Prostate gland (tissue), 2 donors: ENCODE measurements around the gene VCAN.

ENCODE experiments used
- POLR2A ChIP-seq: fragments of 450-650 bp; IDR thresholded peaks from one replicate; pipeline ENCODE4 v1.6.1; 2016; ENCODE audit warnings: antibody characterized with exemption, mild to moderate bottlenecking
- POLR2AphosphoS5 ChIP-seq: sonication (generic); formaldehyde crosslinking; IDR thresholded peaks from one replicate; pipeline ENCODE4 v1.6.1; 2017; ENCODE audit warnings: antibody characterized with exemption
- TF ChIP-seq, protein P1 (sequence below), 4 experiments: fragments of 200-600 bp in 2 of 4; fragments of 450-650 bp in 2 of 4; sonication (generic) in 2 of 4; IDR thresholded peaks; 1 replicate in 3 of 4; 2 replicates in 1 of 4; pipeline ENCODE4 v1.5.1; 2016 to 2019; ENCODE audit warnings: antibody characterized with exemption in 4 of 4, mild to moderate bottlenecking in 2 of 4, moderate library complexity in 2 of 4

DNA sequence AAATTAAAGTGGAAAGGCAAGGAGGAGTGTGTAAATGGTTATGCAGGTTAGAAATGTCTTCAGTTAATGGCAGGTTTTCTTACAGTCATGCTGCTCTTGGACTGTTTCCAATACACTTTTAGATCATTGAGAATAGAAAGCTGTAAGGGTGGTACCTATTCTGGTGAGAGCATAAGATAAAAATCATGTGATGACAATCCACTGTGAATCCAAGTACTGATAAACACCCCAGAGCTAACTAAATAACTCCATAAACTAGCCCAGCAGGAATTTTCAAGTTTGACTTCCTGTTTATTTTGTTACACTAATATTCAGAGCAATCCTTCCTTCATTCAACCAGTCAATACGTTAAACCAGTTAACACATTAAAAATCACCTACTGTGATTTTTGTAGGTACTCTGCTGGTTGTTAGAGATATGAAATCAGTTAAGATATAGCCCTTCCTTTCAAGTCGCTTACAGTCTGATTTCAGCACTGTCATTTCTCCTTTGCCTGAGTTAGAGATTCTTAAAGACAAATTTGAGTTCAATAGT is 22.6 kb downstream of the VCAN start:
- TF ChIP-seq, protein P1, sequence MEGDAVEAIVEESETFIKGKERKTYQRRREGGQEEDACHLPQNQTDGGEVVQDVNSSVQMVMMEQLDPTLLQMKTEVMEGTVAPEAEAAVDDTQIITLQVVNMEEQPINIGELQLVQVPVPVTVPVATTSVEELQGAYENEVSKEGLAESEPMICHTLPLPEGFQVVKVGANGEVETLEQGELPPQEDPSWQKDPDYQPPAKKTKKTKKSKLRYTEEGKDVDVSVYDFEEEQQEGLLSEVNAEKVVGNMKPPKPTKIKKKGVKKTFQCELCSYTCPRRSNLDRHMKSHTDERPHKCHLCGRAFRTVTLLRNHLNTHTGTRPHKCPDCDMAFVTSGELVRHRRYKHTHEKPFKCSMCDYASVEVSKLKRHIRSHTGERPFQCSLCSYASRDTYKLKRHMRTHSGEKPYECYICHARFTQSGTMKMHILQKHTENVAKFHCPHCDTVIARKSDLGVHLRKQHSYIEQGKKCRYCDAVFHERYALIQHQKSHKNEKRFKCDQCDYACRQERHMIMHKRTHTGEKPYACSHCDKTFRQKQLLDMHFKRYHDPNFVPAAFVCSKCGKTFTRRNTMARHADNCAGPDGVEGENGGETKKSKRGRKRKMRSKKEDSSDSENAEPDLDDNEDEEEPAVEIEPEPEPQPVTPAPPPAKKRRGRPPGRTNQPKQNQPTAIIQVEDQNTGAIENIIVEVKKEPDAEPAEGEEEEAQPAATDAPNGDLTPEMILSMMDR (IDR thresholded peaks at IDR 0.05) = no peak
- TF ChIP-seq POLR2A = no peak
- no peak for TF ChIP-seq POLR2AphosphoS5
